ENCODE results near the gene MARCHF3.

MARCHF3 gene

DNA sequence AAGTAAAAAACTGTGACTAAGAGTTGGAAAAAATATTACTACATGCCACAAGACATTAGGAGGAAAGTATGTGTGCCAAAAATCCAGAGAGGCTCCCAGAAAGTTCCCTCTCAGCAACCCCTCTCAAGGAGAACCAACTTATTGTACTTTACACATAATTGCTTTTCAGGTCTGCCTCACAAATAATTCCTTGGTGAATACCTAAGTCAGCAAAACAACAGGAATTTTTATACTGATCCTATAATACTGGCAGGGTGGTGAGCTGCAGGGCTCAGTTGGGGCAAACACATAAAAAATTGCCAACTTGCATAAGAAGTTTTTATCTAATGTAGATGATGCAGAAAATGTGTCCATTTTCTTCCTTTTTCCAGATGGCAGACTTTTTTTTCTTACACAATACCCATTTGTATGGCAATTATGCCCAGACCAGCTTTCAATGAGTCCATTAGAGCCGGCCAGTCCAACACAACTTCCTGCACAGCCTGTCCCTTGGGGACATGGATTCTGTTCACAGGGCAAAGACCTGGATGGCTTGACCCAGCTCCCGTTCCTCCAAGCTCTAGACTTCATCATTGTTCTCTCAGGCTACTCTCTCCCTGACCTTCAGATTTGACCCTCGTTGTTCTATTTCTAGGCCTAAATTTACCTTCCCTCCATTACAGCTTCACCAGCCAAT is 31.3 kb downstream of the MARCHF3 start:
- no peak for TF ChIP-seq EZH2phosphoT487 (IDR thresholded peaks at IDR 0.05; ENCODE audit: borderline replicate concordance)
- TF ChIP-seq, protein P1, sequence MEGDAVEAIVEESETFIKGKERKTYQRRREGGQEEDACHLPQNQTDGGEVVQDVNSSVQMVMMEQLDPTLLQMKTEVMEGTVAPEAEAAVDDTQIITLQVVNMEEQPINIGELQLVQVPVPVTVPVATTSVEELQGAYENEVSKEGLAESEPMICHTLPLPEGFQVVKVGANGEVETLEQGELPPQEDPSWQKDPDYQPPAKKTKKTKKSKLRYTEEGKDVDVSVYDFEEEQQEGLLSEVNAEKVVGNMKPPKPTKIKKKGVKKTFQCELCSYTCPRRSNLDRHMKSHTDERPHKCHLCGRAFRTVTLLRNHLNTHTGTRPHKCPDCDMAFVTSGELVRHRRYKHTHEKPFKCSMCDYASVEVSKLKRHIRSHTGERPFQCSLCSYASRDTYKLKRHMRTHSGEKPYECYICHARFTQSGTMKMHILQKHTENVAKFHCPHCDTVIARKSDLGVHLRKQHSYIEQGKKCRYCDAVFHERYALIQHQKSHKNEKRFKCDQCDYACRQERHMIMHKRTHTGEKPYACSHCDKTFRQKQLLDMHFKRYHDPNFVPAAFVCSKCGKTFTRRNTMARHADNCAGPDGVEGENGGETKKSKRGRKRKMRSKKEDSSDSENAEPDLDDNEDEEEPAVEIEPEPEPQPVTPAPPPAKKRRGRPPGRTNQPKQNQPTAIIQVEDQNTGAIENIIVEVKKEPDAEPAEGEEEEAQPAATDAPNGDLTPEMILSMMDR (conservative IDR thresholded peaks at IDR 0.05; ENCODE audit: low read length): no peak
- H3K9me2 ChIP-seq (replicated peaks; ENCODE audit: low read depth, low read length): no peaks in the 10 kb centered on the region
- H3K9me3 ChIP-seq (ENCODE audit: insufficient read depth, low read depth, low read length): no peaks in the 10 kb centered on the region
- H3K9ac ChIP-seq (ENCODE audit: low read depth, low read length, poor library complexity, severe bottlenecking): no peak overlapping the region
- no peaks in the 10 kb centered on the region for H3K79me2 ChIP-seq (ENCODE audit: insufficient read depth, low read length)
- H3F3A ChIP-seq (ENCODE audit: low read depth): no peaks in the 10 kb centered on the region
- no peaks in the 10 kb centered on the region for H4K20me1 ChIP-seq (ENCODE audit: insufficient read depth, low read length, poor library complexity, severe bottlenecking)
- no peaks in the 10 kb centered on the region for H3K36me3 ChIP-seq (ENCODE audit: insufficient read depth, low read length)
- H2AFZ ChIP-seq (ENCODE audit: low read length): no peak overlapping the region
- no peaks in the 10 kb centered on the region for H3K27me3 ChIP-seq (ENCODE audit: insufficient read depth, low read length, poor library complexity, severe bottlenecking)
- no peak overlapping the region for H3K4me3 ChIP-seq (ENCODE audit: low read length, poor library complexity, severe bottlenecking)
- H3K4me2 ChIP-seq (ENCODE audit: low read depth, low read length, poor library complexity, severe bottlenecking): no peak overlapping the region
- H3K4me1 ChIP-seq (ENCODE audit: insufficient read depth, low read length, poor library complexity, severe bottlenecking): peaks cover 5% of the 10 kb centered on the region

DNA sequence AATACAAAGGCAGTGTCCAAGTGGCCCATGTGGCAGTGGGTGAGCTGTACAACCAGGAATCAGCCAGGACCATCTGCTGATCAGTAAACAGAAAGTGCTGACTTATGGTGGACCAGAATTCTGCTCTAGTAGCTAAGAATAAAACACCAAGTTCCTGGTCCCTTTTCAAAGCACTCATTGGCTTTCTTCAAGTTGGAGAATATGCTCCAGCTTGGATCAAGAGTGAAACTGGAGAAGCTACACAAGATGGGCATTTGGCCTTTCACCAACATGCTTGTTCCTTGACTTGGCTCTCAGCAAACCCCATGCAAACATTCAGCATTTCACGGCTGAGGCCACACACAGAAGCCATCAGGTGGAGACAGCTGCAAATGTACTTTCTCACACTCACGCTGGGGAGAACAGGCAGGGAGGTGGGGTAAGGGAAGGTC is 32.1 kb downstream of the MARCHF3 start:
- Histone ChIP-seq H2AFZ (ENCODE audit: low read length) (no peak overlapping the region), H4K20me1 (ENCODE audit: insufficient read depth, low read length, poor library complexity, severe bottlenecking) (no peaks in the 10 kb centered on the region), H3K4me2 (ENCODE audit: low read depth, low read length, poor library complexity, severe bottlenecking) (no peak overlapping the region), H3K27me3 (ENCODE audit: insufficient read depth, low read length, poor library complexity, severe bottlenecking) (no peaks in the 10 kb centered on the region), H3K4me1 (ENCODE audit: insufficient read depth, low read length, poor library complexity, severe bottlenecking) (peaks cover 5% of the 10 kb centered on the region), H3K9ac (ENCODE audit: low read depth, low read length, poor library complexity, severe bottlenecking) (no peak overlapping the region), H3K9me3 (ENCODE audit: insufficient read depth, low read depth, low read length) (no peaks in the 10 kb centered on the region), H3K79me2 (ENCODE audit: insufficient read depth, low read length) (no peaks in the 10 kb centered on the region), H3K36me3 (ENCODE audit: insufficient read depth, low read length) (no peaks in the 10 kb centered on the region), H3K9me2 (replicated peaks; ENCODE audit: low read depth, low read length) (no peaks in the 10 kb centered on the region), H3F3A (ENCODE audit: low read depth) (no peaks in the 10 kb centered on the region), H3K4me3 (ENCODE audit: low read length, poor library complexity, severe bottlenecking) (no peak overlapping the region)
- TF ChIP-seq EZH2phosphoT487 (IDR thresholded peaks at IDR 0.05; ENCODE audit: borderline replicate concordance): no peak
- TF ChIP-seq, protein P1 (conservative IDR thresholded peaks at IDR 0.05; ENCODE audit: low read length): no peak

DNA sequence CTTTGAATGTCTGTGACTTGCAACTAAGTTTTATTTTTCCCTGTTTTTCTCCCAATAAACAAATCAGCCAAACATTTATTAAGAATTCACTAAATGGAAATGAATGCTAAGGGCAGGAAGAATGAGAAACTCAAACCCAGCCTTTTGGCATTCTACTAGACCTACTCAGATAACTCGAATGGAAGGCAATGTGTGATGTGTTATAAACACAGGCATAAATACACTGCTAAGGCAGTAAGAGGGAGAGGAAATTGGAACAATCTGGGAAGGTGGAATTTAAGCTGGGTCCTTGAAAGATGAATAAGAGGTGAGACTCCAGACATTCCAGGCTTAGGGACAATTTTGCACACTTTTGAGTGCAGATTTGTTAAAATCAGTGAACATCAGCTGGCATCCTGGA is 34.7 kb downstream of the MARCHF3 start:
- H3K36me3 ChIP-seq (ENCODE audit: insufficient read depth, low read length): no peaks in the 10 kb centered on the region
- H3K9me3 ChIP-seq (ENCODE audit: insufficient read depth, low read depth, low read length): no peaks in the 10 kb centered on the region

More for the DNA sequence above, 34.7 kb downstream of the MARCHF3 start:
- H3K27me3 ChIP-seq (ENCODE audit: insufficient read depth, low read length, poor library complexity, severe bottlenecking): no peaks in the 10 kb centered on the region
- no peak overlapping the region for H3K4me2 ChIP-seq (ENCODE audit: low read depth, low read length, poor library complexity, severe bottlenecking)
- no peak overlapping the region for H3K4me3 ChIP-seq (ENCODE audit: low read length, poor library complexity, severe bottlenecking)
- no peaks in the 10 kb centered on the region for H3K9me2 ChIP-seq (replicated peaks; ENCODE audit: low read depth, low read length)
- H2AFZ ChIP-seq (ENCODE audit: low read length): no peak overlapping the region
- no peaks in the 10 kb centered on the region for H3K79me2 ChIP-seq (ENCODE audit: insufficient read depth, low read length)
- TF ChIP-seq, protein P1 (conservative IDR thresholded peaks at IDR 0.05; ENCODE audit: low read length): no peak
- TF ChIP-seq EZH2phosphoT487 (IDR thresholded peaks at IDR 0.05; ENCODE audit: borderline replicate concordance): no peak
- H4K20me1 ChIP-seq (ENCODE audit: insufficient read depth, low read length, poor library complexity, severe bottlenecking): no peaks in the 10 kb centered on the region
- H3K4me1 ChIP-seq (ENCODE audit: insufficient read depth, low read length, poor library complexity, severe bottlenecking): peaks cover 5% of the 10 kb centered on the region
- no peak overlapping the region for H3K9ac ChIP-seq (ENCODE audit: low read depth, low read length, poor library complexity, severe bottlenecking)
- no peaks in the 10 kb centered on the region for H3F3A ChIP-seq (ENCODE audit: low read depth)

Data from Loucy (cell line).